Adipocyte (in vitro differentiated cells): ENCODE results near the gene FBF1.
"Not testable (repeated sequence)": the region's sequence is repeated elsewhere in the genome, so short reads cannot be mapped to it uniquely, and the experiment has no call there.

Experiments used
- DNase-seq: peaks from one replicate; pipeline ENCODE4 v3.0.0-alpha.2; 2015; ENCODE audit warnings: low read depth
- H3K27me3 ChIP-seq: replicated peaks from 2 replicates; pipeline ENCODE4 v1.7.0; 2013; ENCODE audit warnings: mild to moderate bottlenecking, low read length, moderate library complexity; ENCODE audit not compliant: control insufficient read depth, insufficient read depth
- H3K36me3 ChIP-seq: 2 replicates; pipeline ENCODE4 v1.7.0; 2013; ENCODE audit warnings: low read length, mild to moderate bottlenecking, moderate library complexity; ENCODE audit not compliant: control insufficient read depth, insufficient read depth, severe bottlenecking
- H3K4me1 ChIP-seq: 2 replicates; pipeline ENCODE4 v1.7.0; 2013; ENCODE audit warnings: mild to moderate bottlenecking, low read length, moderate library complexity; ENCODE audit not compliant: control insufficient read depth, insufficient read depth
- H3K4me3 ChIP-seq: 2 replicates; pipeline ENCODE4 v1.7.0; 2013; ENCODE audit warnings: mild to moderate bottlenecking, low read length, moderate library complexity
- H3K9ac ChIP-seq: 2 replicates; pipeline ENCODE4 v1.7.0; 2013; ENCODE audit warnings: mild to moderate bottlenecking, low read length, moderate library complexity
- H3K9me3 ChIP-seq: 2 replicates; pipeline ENCODE4 v1.7.0; 2013; ENCODE audit warnings: mild to moderate bottlenecking, low read length, moderate library complexity; ENCODE audit not compliant: control insufficient read depth

The FBF1 gene

DNA sequence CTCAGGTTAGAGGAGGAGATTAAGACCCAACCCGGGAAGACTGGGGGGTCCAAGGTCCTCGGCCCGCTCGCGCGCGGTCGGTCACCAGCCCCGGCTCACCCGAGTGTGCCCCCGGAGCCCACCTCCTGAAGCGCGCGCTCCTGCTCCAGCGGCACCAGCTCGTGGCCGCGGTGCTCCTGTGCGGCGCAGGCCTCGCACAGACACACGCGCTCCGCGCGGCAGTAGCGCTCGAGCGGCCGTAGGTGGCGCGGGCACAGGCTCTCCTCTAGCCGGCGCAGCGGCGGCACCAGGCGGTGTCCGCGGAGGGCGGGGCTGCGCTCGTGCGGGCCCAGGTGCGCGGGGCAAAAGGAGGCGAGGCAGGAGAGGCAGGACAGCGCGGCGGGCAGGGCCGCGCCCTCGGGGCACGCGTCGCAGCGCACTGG lies 63.1 kb downstream of the FBF1 start:
- Histone ChIP-seq H3K36me3 (peaks cover 6% of the 10 kb centered on the region), H3K9ac (peak overlapping the region; percentile 93), H3K4me3 (peak overlapping the region; percentile 87), H3K27me3 (no peaks in the 10 kb centered on the region), H3K4me1 (peaks cover 38% of the 10 kb centered on the region), H3K9me3 (no peaks in the 10 kb centered on the region)
- peak; percentile 88 for DNase-seq

DNA sequence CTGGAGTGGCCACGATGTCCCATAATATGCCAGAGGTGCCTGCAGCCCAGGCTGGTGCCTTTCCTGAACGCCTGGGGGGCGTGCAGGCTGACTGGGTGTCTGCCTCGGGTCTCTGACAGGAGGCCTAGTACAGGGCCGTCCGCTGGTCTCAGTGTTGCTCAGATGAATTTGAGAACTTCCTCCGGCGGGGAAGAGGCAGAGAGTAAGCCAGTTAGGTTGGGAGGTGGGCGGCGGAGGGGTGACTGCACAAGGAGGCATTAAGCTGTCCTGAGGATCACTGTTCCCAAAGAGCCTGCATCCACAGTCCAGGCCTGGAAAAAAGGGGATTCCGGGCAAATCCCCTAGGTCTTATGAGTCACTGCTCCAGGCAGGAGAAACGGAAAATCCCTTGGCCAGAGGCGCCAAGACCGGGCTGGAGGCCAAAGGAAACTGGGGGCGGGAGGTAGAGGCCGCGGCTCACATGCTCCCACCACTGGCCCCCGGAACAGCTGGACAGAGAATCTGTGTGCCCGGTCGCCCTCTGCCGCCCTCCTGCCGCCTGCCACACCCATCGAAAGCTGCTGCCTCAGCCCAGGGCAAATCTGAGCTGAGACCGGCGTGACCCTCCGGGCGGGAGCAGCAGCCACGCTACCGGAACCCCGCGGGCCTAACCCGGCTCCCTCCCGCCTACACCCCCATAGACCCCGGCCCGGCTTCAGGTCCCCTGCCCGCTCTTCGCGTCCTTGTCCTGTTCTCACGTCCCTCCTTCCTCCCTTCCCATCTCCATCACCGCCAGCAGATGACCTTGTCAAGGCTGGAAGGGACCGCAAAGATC lies 63.7 kb downstream of the FBF1 start:
- Histone ChIP-seq H3K27me3 (no peaks in the 10 kb centered on the region), H3K4me3 (peak overlapping the region; percentile 87), H3K36me3 (peaks cover 6% of the 10 kb centered on the region), H3K4me1 (peaks cover 43% of the 10 kb centered on the region), H3K9ac (peak overlapping the region; percentile 93), H3K9me3 (no peaks in the 10 kb centered on the region)
- DNase-seq, result peak; percentile 97

DNA sequence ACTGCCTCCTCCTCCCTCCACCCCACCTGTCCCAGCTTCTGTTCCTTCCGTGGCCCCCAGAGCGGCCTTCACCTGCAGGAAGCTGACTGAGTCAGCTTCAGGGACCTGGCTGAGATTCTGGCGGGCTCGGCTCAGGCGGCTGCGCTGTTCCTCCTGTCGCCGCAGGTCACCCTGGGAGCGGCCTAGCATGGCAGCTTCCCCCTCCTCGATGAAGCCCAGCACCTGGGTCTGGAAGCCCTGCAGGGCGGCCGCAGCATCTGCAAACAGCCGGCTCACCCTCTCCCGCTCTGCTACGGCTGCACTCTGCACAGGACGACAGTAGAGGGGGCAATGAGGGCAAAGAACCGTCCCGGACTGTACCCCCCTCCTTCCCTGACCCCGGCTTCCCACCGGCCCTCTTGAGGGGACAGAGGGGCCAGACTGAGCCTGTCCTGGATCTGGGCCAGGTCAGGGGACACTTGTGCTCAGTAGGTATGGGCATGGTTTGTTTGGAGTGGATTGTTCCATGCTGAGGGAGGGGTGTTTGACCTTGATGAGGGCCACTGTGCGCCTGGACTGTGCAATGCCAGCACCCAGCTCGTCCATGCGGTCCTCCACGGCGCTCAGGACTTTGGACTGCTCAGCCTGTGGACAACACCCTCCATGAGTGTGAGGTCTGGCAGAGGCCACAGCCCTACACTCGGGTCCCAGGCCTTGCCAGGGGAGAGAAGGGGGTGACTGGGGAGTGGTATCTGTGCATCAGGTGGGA lies 64.5 kb downstream of the FBF1 start:
- H3K27me3 ChIP-seq, result no peaks in the 10 kb centered on the region
- peak overlapping the region; percentile 87 for H3K4me3 ChIP-seq
- peaks cover 43% of the 10 kb centered on the region for H3K4me1 ChIP-seq
- no peak for DNase-seq
- H3K9me3 ChIP-seq, result no peaks in the 10 kb centered on the region
- peaks cover 6% of the 10 kb centered on the region for H3K36me3 ChIP-seq
- peak overlapping the region; percentile 93 for H3K9ac ChIP-seq

DNA sequence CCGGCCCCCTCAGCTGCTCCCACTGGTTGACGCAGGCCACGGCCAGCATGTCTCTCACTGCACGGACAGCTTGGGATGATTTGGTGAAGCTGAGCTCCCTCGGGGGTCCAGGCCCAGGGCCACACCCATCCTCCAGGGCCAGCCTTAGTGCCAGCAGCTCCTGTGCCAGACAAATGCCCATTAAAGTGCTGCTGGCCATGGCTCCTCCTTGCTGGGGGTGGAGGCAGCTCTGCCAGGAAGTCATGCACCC lies 65.0 kb downstream of the FBF1 start:
- peak overlapping the region; percentile 93 for H3K9ac ChIP-seq
- DNase-seq, result no peak
- peaks cover 43% of the 10 kb centered on the region for H3K4me1 ChIP-seq
- H3K4me3 ChIP-seq, result peak overlapping the region; percentile 87
- H3K36me3 ChIP-seq, result peaks cover 6% of the 10 kb centered on the region
- H3K9me3 ChIP-seq, result no peaks in the 10 kb centered on the region
- H3K27me3 ChIP-seq, result no peaks in the 10 kb centered on the region

DNA sequence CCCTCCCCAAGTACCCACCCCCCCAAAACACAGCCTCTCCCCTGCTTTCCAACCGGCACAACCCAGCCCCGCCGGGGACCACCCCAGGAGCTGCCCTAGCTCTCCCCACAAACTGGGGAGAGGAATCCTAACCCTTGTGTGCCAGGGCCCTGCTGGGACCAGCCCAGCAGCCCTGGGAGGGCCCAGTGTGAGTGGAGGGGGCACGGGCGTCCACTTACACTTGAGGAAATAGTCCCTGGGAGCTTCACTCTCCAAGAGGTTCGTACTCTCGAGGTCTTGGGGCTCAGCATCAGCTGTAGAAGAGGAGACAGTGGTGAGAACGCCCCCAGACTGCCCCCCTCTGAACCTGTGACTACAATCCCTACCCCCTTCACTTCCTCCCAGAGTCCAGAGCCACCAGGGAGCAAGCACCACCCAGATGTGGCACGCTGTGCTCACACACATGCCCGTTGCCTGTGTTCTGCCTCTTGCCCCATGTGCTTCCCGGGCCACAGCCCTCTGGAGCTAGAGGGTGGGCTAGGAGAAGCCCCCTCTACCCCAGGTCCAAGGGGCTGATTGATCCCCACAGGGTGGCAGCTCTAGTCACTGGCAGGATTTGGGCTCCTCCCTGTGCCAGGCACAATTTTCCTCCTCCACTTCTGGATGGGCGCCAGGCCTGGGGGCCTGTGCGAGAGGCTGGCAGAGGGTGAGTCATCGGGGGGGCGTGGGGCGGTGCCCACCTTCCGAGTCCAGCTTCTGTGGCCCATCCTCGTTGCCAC lies 65.5 kb downstream of the FBF1 start:
- DNase-seq, result no peak
- Histone ChIP-seq H3K4me3 (peak overlapping the region; percentile 87), H3K4me1 (peaks cover 48% of the 10 kb centered on the region), H3K9me3 (no peaks in the 10 kb centered on the region), H3K36me3 (peaks cover 6% of the 10 kb centered on the region), H3K9ac (peak overlapping the region; percentile 93), H3K27me3 (no peaks in the 10 kb centered on the region)

DNA sequence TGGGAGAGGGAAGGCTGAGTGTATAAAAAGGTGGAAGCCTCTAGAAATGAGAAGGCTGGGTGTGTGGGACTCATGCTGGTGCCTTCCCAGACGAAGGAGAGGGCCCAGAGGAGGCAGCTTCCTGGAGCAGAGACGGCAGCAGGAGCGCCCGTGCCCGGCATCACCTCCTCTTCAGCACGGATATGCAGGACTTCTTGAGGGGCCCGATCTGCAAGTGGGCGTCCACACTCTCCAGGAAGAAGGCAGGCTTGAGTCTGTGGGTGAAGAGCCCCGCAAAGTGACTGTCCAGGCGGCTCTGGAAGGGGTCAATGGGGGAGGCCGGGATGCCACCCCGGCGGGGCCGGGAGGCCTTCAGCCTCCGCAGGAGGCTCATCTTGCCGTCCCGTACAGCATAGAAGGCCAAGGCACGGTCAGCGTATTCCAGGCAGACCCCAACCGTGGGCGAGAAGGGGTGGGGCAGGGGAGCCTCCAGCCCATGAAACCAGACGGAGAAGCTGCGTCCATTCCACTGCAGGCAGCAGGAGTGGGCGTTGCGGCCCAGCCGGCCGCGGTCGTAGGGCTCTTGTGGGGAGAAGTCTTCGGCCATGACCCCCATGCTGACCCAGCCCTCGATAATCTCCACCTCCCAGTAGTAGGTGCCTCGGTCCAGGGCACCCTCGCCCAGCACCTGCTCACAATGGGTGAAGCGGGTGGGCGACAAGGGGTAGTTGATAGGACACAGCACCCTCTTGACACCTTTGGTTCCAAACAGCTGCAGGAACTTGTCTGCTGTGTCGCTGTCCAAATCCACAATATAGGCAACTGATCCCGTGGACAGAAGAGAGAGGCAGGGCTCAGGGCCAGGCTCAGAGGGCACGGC lies 66.3 kb downstream of the FBF1 start:
- H3K4me1 ChIP-seq, result peaks cover 55% of the 10 kb centered on the region
- H3K27me3 ChIP-seq, result no peaks in the 10 kb centered on the region
- no peak for DNase-seq
- no peak overlapping the region for H3K9ac ChIP-seq
- H3K36me3 ChIP-seq, result peaks cover 6% of the 10 kb centered on the region
- no peak overlapping the region for H3K4me3 ChIP-seq
- H3K9me3 ChIP-seq, result no peaks in the 10 kb centered on the region

DNA sequence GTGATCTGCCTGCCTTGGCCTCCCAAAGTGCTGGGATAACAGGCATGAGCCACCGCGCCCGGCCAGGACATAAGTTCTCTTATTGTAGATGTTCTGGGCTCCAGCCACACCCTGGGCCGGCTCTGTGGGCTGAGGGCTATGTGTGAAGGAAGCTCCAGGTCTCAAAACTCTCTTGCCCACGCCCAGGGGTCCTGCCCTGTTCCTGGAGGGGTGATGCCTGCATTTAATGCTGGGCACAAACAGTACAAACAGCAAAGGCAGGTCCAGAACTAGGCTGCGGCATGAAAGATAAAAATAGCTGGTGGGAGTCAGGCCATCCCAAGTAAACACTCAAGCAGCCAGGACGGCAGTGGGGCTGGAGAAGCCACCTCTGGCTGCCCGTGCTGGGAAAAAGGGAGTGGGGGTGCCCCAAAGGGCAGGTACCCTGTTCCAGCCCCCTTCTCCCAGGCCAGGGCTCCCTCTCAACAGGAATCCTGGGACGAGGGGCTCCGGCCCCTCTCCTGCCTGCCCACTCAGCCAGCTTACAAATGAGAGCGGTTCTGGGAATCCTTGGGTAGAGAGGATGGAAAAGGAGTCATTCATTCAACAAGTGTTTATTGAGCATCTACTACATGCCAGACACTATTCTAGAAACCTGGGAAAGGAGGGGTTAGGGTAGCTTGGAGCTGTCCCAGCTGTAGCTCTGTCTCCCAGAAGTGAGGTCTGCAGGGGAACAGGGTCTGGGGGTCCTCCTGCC lies 67.1 kb downstream of the FBF1 start:
- no peak for DNase-seq
- Histone ChIP-seq H3K4me3 (no peak overlapping the region), H3K9ac (peak overlapping the region; percentile 42), H3K27me3 (no peaks in the 10 kb centered on the region), H3K9me3 (no peaks in the 10 kb centered on the region), H3K36me3 (peaks cover 6% of the 10 kb centered on the region), H3K4me1 (peaks cover 59% of the 10 kb centered on the region)

DNA sequence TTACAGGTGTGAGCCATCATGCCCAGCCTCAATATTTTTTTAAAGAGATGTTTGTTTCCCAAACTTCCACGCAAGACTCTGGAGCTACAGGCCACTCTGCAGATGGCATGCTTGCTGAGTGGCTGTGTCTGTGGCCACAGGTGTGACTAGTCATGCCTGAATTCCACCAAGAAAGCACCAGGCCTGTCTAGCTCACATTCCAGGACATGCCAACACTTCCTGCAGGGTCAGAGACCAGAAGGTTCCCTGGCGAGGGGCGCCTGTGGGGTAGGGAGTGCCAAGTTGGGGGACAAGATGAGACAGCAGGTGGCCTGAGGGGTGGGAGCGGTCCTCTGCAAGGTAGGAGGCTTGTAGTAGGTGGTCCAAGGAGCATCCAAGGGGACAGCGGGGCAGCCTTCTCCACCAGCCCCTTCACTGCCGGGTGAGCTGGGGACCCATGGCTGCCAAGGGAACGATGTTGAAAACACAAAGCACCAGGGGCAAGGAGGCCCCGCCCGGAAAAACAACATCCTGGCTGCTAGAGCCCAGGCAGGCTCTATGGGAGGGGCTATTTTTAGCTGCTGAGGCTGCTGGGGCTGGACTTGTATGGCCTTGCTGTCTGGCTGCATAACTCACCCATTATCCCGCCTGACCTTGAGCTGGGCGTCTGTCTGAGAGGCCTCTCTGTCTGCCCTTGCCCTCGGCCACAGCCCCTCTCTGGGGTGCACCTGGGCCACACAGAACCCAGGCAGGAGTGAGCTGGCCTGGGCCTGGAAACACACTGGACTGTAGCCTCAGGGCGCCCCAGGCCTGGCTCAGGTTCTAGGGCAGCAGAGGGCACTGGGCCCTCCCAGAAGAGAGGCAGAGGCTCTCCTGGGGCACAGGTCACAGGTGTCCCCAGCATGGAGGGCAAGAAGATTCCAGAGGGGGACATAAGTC lies 68.1 kb downstream of the FBF1 start:
- Histone ChIP-seq H3K9ac (peak overlapping the region; percentile 42), H3K36me3 (peaks cover 6% of the 10 kb centered on the region), H3K9me3 (no peaks in the 10 kb centered on the region), H3K4me3 (no peak overlapping the region), H3K27me3 (no peaks in the 10 kb centered on the region), H3K4me1 (peaks cover 60% of the 10 kb centered on the region)
- peak; percentile 88 for DNase-seq

DNA sequence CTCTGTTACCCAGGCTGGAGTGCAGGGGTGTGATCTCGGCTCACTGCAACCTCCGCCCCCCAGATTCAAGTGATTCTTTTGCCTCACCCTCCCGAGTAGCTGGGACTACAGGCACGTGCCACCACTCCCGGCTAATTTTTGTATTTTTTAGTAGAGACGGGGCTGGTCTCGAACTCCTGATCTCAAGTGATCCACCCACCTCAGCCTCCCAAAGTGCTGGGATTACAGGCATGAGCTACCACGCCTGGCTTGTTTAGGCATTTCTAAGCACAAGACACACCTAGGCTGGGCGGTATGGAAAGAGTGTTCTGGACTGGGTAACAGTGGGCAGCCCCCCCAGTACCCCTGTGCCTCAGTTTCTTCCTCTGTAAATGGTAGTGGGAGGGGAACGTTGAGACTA lies 70.6 kb downstream of the FBF1 start:
- H3K27me3 ChIP-seq, H3K36me3 ChIP-seq, DNase-seq, H3K9me3 ChIP-seq: not testable (repeated sequence)
- peaks cover 38% of the 10 kb centered on the region for H3K4me1 ChIP-seq
- peak overlapping the region; percentile 83 for H3K9ac ChIP-seq
- peak overlapping the region; percentile 66 for H3K4me3 ChIP-seq
